ENCODE results near the gene NFILZ.

NFILZ gene

DNA sequence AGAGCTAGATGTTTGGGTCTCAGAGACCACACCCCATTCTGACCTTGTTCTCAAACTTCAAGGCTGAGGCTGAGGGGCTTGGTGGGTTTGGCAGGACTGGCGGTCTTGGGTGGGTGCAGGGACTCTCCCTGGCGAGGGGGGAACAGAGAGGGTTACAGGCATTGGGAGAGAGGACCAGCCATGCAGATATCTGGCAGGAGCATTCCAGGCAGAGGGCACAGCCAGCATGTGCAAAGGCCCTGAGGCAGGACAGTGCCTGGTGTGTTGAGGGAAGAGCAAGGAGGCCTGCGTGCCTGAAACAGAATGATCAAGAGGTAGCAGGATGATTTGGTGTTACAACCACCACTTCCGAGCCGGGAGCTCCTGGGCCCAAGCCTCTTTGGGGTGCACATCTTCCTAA, 27.4 kb downstream of the NFILZ start:
- H3K4me3 ChIP-seq (ENCODE audit: low read depth, low read length): no peak overlapping the region
- TF ChIP-seq, protein P1, sequence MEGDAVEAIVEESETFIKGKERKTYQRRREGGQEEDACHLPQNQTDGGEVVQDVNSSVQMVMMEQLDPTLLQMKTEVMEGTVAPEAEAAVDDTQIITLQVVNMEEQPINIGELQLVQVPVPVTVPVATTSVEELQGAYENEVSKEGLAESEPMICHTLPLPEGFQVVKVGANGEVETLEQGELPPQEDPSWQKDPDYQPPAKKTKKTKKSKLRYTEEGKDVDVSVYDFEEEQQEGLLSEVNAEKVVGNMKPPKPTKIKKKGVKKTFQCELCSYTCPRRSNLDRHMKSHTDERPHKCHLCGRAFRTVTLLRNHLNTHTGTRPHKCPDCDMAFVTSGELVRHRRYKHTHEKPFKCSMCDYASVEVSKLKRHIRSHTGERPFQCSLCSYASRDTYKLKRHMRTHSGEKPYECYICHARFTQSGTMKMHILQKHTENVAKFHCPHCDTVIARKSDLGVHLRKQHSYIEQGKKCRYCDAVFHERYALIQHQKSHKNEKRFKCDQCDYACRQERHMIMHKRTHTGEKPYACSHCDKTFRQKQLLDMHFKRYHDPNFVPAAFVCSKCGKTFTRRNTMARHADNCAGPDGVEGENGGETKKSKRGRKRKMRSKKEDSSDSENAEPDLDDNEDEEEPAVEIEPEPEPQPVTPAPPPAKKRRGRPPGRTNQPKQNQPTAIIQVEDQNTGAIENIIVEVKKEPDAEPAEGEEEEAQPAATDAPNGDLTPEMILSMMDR (IDR thresholded peaks at IDR 0.05; ENCODE audit: control insufficient read depth, extremely low read depth, insufficient read depth): no peak
- DNase-seq (ENCODE audit: low read depth): no peak

DNA sequence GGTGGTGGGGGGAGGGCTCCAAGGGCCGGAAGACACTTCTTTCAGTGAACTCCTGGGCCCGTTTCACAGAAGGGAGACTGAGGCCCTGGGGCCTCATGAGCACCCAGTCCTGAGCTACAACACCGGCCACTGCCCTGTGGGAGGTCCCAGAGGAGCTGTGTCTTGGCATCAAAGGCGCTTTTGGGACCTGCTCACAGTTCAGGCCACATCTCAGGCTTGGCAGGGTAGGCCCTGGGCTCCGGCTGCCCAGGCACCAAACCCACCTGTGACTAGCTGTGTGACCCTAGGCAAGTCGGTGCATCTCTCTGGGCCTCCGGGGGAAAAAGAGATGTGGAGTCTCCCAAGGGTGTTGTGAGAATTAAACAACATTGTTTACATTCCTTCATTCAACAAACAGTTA, 29.5 kb downstream of the NFILZ start:
- DNase-seq (ENCODE audit: low read depth): no peak
- no peak overlapping the region for H3K4me3 ChIP-seq (ENCODE audit: low read depth, low read length)
- TF ChIP-seq, protein P1 (IDR thresholded peaks at IDR 0.05; ENCODE audit: control insufficient read depth, extremely low read depth, insufficient read depth): no peak

DNA sequence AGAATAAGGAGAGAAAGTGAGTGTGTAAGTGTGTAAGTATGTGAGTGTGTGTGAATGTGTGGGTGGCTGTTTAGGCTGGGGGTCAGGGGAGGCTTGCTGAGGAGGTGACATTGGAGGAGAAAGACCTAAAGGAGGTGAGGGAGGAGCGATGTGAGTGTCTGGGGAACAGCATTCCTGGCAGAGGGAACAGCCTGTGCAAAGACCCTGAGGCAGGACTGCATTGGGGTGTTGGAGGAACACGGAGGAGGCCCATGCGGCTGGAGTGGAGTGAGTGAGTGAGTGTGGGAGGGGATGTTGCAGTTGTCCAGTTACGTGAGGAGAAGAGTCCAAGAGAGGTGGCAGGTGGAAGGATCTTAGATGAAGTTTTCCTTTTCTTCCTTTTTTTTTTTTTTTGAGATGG, 31.8 kb downstream of the NFILZ start:
- no peak overlapping the region for H3K4me3 ChIP-seq (ENCODE audit: low read depth, low read length)
- TF ChIP-seq, protein P1 (IDR thresholded peaks at IDR 0.05; ENCODE audit: control insufficient read depth, extremely low read depth, insufficient read depth): no peak
- DNase-seq (ENCODE audit: low read depth): no peak

DNA sequence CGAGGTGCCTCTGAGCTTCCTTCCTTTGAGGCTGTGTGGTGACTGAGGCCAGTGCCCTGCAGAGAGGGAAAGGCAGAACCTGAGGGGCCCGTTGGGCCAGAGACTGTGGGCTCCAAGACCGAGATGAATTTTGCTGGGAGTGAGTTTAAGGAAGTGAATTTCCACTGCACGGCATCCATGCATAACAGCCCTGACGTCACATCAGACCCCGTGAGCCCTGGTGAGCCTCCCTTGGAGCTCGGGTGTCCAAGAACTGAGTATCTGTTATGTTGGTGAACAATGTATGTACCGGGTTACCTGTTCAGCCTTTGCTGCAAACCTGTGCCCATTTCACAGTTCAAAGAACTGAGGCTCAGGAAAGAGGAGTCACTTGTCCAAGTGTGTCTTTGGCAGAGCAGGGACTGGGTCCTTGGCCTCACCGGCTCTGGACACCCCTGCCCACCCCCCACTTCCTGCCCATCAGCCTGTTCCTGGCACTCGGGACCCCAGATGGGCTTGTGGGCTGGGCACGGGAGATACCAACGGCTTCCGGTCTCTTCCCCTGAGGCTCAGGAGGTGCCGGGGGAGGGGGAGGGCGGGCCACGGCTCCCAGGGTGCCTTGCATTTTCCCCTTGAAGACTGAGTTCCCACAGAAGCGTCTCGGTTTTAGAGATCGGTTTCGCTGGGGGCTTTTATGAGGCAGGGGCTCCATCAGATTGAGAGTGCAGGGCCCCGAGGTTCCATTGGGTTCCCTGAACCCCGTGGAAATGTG, 33.7 kb downstream of the NFILZ start:
- no peak for DNase-seq (ENCODE audit: low read depth)
- no peak overlapping the region for H3K4me3 ChIP-seq (ENCODE audit: low read depth, low read length)
- TF ChIP-seq, protein P1 (IDR thresholded peaks at IDR 0.05; ENCODE audit: control insufficient read depth, extremely low read depth, insufficient read depth): no peak

DNA sequence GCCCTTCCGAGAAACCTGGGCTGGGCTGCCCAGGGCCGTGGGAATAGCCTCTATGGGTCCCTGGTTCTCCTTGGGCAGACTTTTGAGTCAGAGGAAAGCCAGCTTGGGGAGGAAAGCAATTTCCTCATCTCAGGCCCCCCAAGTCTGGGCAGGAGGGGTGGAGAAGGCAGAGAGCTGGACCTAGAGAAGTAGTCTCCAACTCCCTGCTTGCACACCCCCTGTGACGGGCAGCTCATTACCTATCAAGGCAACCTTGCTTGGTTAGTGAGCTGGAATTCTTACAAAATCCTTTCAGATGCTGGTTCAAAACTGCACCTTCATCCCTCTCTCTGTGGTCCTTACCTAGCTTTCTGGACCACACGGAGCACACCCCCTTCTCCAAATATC, 34.2 kb downstream of the NFILZ start:
- no peak for DNase-seq (ENCODE audit: low read depth)
- H3K4me3 ChIP-seq (ENCODE audit: low read depth, low read length): no peak overlapping the region
- TF ChIP-seq, protein P1 (IDR thresholded peaks at IDR 0.05; ENCODE audit: control insufficient read depth, extremely low read depth, insufficient read depth): no peak

DNA sequence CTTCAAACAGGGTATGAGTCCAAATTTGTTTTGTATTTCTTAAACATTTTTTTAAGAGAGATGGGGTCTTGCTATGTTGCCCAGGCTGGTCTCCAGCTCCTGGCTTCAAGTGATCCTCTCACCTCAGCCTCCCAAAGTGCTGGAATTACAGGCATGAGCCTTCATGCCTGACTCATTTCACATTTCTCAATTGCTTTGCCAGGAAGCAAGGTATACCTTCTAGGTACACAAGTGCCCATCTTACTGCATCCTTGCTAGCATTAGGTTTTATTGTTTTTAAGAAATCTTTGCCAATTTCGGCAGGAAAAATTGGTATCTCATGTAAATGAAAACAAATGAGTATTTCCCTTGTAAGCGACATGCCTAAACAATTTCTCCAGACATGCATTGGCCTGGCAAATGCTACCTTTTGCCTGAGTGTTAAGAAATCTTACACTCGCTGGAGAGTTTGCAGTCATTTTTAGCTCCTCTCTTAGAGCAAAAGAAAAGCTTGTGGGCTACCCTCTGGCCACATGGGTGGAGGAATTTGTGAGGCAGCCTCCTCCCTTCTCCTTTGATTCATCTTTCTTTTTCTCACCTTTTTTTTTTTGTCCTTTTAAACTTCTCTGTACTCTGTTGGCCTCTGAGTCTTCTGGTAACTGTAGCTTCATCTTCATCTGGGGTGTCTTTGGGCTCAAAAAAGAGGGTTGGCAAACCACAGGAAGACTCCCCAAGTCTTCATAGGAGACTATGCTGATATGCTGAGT, 35.2 kb downstream of the NFILZ start:
- H3K4me3 ChIP-seq (ENCODE audit: low read depth, low read length): no peak overlapping the region
- no peak for DNase-seq (ENCODE audit: low read depth)
- TF ChIP-seq, protein P1 (IDR thresholded peaks at IDR 0.05; ENCODE audit: control insufficient read depth, extremely low read depth, insufficient read depth): no peak

All from LNCaP clone FGC (cell line).